HG03457 (cell line): ENCODE data around the gene PKIG.

Experiments used
- ATAC-seq: cut with Tn5 transposase; IDR thresholded peaks from one replicate; pipeline ENCODE4 v1.9.1; 2021; ENCODE audit warnings: moderate number of reproducible peaks; ENCODE audit not compliant: unreplicated experiment

The PKIG gene

GRCh38 chr20:44657875-44658274, 75.5 kb downstream of the PKIG start:
- ATAC-seq = no peak

- ATAC-seq = no peak
Observed at GRCh38 chr20:44658810-44659209, 76.4 kb downstream of the PKIG start.

- ATAC-seq = no peak
Observed at GRCh38 chr20:44659931-44660330, 77.6 kb downstream of the PKIG start.

GRCh38 chr20:44660581-44660980, 78.2 kb downstream of the PKIG start:
- no peak for ATAC-seq

- ATAC-seq = no peak
Observed at GRCh38 chr20:44662261-44662660, 79.9 kb downstream of the PKIG start.

GRCh38 chr20:44664131-44664530, 81.8 kb downstream of the PKIG start:
- ATAC-seq = no peak

- ATAC-seq = no peak
Observed at GRCh38 chr20:44666066-44666465, 83.7 kb downstream of the PKIG start.
